IMR-90 (cell line): Measurements from ENCODE around the gene M6PR.

ENCODE experiments used
- NFE2L2 ChIP-seq: fragments of 150-350 bp; IDR thresholded peaks from 2 replicates; pipeline ENCODE4 v1.6.1; 2016; ENCODE audit warnings: low read depth, mild to moderate bottlenecking, low read length
- POLR2A ChIP-seq: IDR thresholded peaks from 2 replicates; pipeline ENCODE4 v1.6.1; 2012; ENCODE audit warnings: mild to moderate bottlenecking, low read depth, low read length

DNA sequence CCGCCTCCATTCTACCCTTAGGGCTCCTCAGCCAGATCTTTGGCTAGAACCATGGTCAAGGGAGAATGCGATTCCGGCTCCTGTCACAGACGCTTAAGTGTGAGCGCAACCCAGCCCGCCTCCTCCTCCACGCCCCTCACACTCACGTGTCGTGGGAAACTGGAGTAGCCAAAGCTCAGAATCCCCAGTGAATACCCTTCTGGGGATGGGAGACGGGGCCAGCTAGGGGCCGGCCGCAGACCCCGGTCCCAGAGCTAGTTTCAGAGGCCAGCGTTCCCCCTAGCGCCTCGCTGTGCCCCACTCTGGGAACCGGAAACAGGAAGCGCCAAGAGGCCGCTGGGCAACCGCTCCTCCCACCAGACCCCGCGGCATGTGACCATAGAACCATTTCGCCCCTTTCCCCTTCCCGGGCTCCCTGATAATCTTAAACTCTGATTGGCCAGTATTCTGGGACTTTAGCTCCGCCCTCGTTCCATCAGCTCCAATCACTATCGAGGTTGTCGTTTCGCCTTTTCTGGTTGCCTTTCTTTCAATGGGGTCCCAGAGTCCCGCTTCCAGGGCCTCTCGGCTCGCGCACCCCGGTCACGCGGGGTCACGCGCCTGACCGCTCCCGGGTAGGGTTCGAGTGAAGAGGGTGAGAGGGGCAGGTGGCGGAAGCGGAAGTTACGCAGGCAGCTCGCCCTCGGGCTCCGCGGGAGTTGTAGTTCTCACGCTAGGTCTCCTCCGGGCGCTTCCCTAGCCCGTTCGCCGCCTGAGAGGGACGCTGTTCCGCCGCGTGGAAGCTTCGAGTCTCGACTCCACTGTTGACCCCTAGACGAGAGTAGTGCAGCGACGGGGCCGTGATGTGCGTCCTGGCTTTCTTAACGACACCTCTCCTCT lies at the start of gene M6PR:
- TF ChIP-seq POLR2A, result peak; percentile 84; the same call in 1 of the 2 replicates
- no peak for TF ChIP-seq NFE2L2
